Vagina (tissue), 2 donors: Measurements from ENCODE around the gene SH3D19.

ENCODE experiments used
- CTCF ChIP-seq, 3 experiments: fragments of 450-650 bp in 2 of 3; fragments of 200-600 bp in 1 of 3; sonication (generic) in 1 of 3; IDR thresholded peaks; one replicate each; pipeline ENCODE4 v1.5.1; 2017 to 2019; ENCODE audit warnings: antibody characterized with exemption in 3 of 3, mild to moderate bottlenecking in 2 of 3, moderate library complexity in 2 of 3
- POLR2AphosphoS5 ChIP-seq, 2 donors: sonication (generic); formaldehyde crosslinking; IDR thresholded peaks; one replicate each; pipeline ENCODE4 v1.9.0; 2017; ENCODE audit warnings: antibody characterized with exemption in 2 of 2, mild to moderate bottlenecking in 2 of 2, low read depth in 1 of 2; ENCODE audit not compliant: insufficient read depth in 1 of 2

DNA sequence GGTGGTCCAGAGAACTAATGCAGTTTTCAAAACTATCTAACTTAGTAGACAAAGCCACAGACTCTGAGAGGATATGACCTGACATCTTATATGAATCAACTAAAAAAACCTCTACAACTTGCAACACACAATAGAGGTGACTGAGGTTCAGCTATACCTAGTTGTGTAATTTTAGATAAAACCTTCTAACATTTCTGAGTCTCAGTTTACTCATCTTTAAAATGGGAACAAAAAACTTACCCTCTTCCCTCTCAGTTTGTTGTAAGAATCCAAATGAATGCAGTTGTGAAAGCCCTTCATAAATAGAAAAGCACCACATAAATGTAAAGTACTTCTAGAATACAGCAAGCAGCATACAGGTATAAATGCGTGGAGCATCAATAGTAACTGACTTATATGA is 5.9 kb downstream of the SH3D19 start:
- TF ChIP-seq CTCF (IDR thresholded peaks at IDR 0.05) (no peak), POLR2AphosphoS5 (IDR thresholded peaks at IDR 0.05; ENCODE audit: insufficient read depth in 1 of 2, low read depth in 1 of 2) (no peak)
